PFSK-1 (cell line): Measurements from ENCODE around the gene IL34.

Experiments
- FOXP2 ChIP-seq: optimal IDR thresholded peaks from 2 replicates; pipeline ENCODE3; 2011; ENCODE audit warnings: borderline replicate concordance, control low read depth, inconsistent platforms; ENCODE audit not compliant: insufficient read depth; ENCODE audit errors: extremely low read length, extremely low read depth
- POLR2AphosphoS5 ChIP-seq: IDR thresholded peaks from 2 replicates; pipeline ENCODE4 v1.6.1; 2012; ENCODE audit warnings: low read depth, mild to moderate bottlenecking, control low read depth, low read length, moderate library complexity
- SIN3A ChIP-seq: IDR thresholded peaks from 2 replicates; pipeline ENCODE4 v1.6.1; 2012; ENCODE audit warnings: mild to moderate bottlenecking, low read length, moderate library complexity, borderline replicate concordance; ENCODE audit not compliant: insufficient read depth
- TAF1 ChIP-seq: IDR thresholded peaks from 2 replicates; pipeline ENCODE4 v1.6.1; 2012; ENCODE audit warnings: low read length, control low read depth, borderline replicate concordance; ENCODE audit not compliant: insufficient read depth
- TF ChIP-seq, protein P1 (sequence below), 2 experiments: IDR thresholded peaks; 2 replicates each; pipeline versions ENCODE4 v1.6.1 to v1.8.0; 2011 to 2012; ENCODE audit warnings: low read depth in 2 of 2, low read length in 2 of 2, control low read depth in 1 of 2, inconsistent platforms in 1 of 2, mild to moderate bottlenecking in 1 of 2, moderate library complexity in 1 of 2; ENCODE audit not compliant: insufficient read depth in 1 of 2

The IL34 gene

DNA sequence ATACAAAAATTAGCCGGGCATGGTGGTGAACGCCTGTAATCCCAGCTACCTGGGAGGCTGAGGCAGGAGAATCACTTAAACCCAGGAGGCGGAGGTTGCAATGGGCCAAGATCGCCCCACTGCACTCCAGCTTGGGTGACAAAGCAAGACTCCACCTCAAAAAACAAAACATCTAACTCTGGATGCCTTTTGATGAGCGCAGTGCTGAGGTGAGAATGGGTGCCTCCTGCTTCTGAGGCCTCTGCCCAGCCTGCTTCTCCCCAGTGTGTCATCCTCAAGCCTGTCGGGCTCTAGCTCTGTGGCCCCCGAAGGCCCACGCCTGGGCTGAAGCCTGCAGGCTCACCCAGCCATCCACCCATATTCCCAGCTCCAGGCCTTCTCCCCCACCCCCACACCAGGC is 50.0 kb downstream of the IL34 start:
- no peak for TF ChIP-seq FOXP2
- no peak for TF ChIP-seq TAF1
- TF ChIP-seq SIN3A, result no peak
- TF ChIP-seq POLR2AphosphoS5, result no peak
- TF ChIP-seq, protein P1, sequence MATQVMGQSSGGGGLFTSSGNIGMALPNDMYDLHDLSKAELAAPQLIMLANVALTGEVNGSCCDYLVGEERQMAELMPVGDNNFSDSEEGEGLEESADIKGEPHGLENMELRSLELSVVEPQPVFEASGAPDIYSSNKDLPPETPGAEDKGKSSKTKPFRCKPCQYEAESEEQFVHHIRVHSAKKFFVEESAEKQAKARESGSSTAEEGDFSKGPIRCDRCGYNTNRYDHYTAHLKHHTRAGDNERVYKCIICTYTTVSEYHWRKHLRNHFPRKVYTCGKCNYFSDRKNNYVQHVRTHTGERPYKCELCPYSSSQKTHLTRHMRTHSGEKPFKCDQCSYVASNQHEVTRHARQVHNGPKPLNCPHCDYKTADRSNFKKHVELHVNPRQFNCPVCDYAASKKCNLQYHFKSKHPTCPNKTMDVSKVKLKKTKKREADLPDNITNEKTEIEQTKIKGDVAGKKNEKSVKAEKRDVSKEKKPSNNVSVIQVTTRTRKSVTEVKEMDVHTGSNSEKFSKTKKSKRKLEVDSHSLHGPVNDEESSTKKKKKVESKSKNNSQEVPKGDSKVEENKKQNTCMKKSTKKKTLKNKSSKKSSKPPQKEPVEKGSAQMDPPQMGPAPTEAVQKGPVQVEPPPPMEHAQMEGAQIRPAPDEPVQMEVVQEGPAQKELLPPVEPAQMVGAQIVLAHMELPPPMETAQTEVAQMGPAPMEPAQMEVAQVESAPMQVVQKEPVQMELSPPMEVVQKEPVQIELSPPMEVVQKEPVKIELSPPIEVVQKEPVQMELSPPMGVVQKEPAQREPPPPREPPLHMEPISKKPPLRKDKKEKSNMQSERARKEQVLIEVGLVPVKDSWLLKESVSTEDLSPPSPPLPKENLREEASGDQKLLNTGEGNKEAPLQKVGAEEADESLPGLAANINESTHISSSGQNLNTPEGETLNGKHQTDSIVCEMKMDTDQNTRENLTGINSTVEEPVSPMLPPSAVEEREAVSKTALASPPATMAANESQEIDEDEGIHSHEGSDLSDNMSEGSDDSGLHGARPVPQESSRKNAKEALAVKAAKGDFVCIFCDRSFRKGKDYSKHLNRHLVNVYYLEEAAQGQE (IDR thresholded peaks at IDR 0.05; ENCODE audit: insufficient read depth in 1 of 2, low read depth in 2 of 2, low read length in 2 of 2), result no peak

DNA sequence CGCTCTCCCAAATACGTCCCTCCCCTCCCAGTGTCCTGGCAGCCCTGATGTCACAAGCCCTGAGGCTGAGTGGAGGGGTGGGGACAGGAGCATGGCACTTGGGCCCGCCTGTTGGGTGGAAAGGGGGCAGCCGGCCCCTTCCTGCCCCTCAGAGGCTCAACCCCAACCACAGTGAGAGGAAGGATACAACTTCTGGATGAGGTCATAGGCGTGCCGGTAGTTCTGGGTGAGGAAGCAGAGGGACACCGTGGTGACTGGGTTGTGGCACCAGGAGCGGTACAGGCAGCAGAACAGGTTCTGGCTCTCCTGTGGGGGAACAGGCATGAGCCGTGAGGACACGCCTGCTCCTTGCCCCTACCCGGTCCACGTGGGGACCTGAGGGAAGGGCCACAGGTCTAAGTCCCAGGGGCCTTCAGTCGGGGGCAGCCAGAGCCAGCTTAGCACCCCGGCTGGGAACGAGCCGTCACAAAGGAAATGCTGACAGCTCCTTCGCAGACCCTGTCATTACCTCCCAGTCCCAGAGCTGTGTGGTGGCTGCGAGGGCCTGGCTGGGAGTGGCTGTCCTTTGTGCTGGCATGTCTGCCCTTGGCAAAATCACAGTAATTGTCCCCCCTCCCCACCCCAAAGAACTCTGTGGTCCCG is 50.7 kb downstream of the IL34 start:
- TF ChIP-seq TAF1 (no peak), SIN3A (no peak), FOXP2 (no peak), POLR2AphosphoS5 (no peak)
- TF ChIP-seq, protein P1 (IDR thresholded peaks at IDR 0.05; ENCODE audit: insufficient read depth in 1 of 2, low read depth in 2 of 2, low read length in 2 of 2), result no peak

DNA sequence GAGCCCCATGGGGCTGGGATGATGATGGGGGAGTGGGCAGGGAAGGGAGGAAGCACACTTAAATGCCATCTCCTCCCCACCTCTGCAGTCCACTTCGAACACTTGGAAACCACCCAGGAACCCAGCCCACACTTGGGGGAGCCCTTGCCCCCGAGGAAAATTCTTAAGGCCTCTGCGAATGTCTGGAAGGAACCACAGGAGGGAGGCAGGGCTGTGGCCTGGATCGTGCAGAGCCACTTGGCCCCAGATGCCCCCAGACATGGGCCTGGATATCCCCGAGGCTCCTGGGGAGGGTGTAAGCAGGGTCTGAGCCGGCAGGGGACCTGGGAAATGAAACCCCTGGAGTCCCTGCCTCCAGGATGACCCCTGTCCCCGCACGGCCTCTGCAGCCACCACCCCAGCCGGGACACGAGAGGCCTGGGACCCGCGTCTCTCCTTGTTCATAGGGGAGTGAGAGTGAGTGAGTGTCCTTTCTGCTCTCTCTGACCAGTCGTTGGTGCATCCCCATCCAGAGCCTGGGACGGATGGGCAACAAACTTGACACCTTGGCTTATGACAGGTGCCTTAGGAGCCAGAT is 51.3 kb downstream of the IL34 start:
- TF ChIP-seq FOXP2, result no peak
- no peak for TF ChIP-seq TAF1
- TF ChIP-seq SIN3A, result no peak
- TF ChIP-seq, protein P1 (IDR thresholded peaks at IDR 0.05; ENCODE audit: insufficient read depth in 1 of 2, low read depth in 2 of 2, low read length in 2 of 2), result no peak
- TF ChIP-seq POLR2AphosphoS5, result no peak

DNA sequence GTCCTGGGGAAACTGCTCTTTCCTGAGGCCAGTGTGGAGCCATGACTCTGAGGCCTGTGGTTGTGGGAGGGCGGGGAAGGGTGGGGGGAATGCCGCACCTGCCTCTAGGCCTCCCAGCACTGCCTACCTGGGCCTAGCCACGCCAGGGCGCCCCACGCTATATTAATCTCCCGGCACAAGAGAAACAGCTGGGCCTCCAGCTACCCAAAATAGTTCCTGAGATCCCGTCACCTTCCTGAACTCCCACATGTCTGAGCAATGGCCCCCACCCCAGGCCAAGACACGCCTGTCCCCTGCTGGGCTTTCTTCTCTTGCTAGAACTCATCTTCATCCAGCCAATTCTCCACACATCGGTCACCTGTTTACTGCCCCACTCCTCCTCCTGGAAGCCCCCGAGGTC is 52.5 kb downstream of the IL34 start:
- TF ChIP-seq SIN3A (no peak), TAF1 (no peak), FOXP2 (no peak), POLR2AphosphoS5 (no peak)
- TF ChIP-seq, protein P1 (IDR thresholded peaks at IDR 0.05; ENCODE audit: insufficient read depth in 1 of 2, low read depth in 2 of 2, low read length in 2 of 2), result no peak
